ENCODE results near the gene PRRC2A. TPM values are rescaled to one million over a fixed set of nuclear protein-coding genes. Genes with fewer than 3 reads are reported as not detected.

The PRRC2A gene
- total RNA-seq, 1 experiment from 2014 or later: 318 TPM

GRCh38 chr6:31676904-31677303 is 56.4 kb downstream of the PRRC2A start:
- Histone ChIP-seq H3K9me3 (ENCODE audit: control insufficient read depth, insufficient read depth, low read depth, low read length) (no peaks in the 10 kb centered on the region), H3K27me3 (ENCODE audit: control insufficient read depth, insufficient read depth, low read length) (no peaks in the 10 kb centered on the region), H3K4me3 (ENCODE audit: low read depth in 2 of 2, low read length in 2 of 2) (no peak overlapping the region), H3K27ac (ENCODE audit: low read length) (no peak overlapping the region), H3K4me1 (ENCODE audit: control insufficient read depth, insufficient read depth, low read length) (peaks cover 4% of the 10 kb centered on the region; the same call in 1 of the 2 replicates), H3K36me3 (ENCODE audit: control insufficient read depth, insufficient read depth, low read length) (no peaks in the 10 kb centered on the region; the same call in 1 of the 2 replicates)
- in situ Hi-C loops (cut with HindIII; ENCODE audit: low pct_unique_long_range_greater_than_20kb, low sequenced_read_pairs): no loop called here
- intact Hi-C loops (cut with micrococcal nuclease; ENCODE audit: unreplicated experiment): no loop called here
- ATAC-seq (no peak), DNase-seq (ENCODE audit: low read depth, low spot score) (no peak)
- TF ChIP-seq REST (IDR thresholded peaks at IDR 0.05; ENCODE audit: insufficient read depth in 1 of 2, low read depth in 2 of 2, low read length in 1 of 2): no peak
- TF ChIP-seq TCF7L2 (IDR thresholded peaks at IDR 0.05; ENCODE audit: low read depth, low read length): no peak
- TF ChIP-seq CTCF (IDR thresholded peaks at IDR 0.05): no peak
- TF ChIP-seq POLR2AphosphoS5 (IDR thresholded peaks at IDR 0.05; ENCODE audit: low read depth, low read length): no peak
- TF ChIP-seq SIN3A (IDR thresholded peaks at IDR 0.05; ENCODE audit: borderline replicate concordance, insufficient read depth, low read depth, low read length): no peak
- no TSS peak for BruUV-seq (replicated peaks)
- POLR2A ChIA-PET: no interaction called here
- CTCF ChIA-PET: no interaction called here

- ChIA-PET POLR2A (no interaction called here), CTCF (no interaction called here)
- Histone ChIP-seq H3K4me1 (ENCODE audit: control insufficient read depth, insufficient read depth, low read length) (peaks cover 4% of the 10 kb centered on the region; the same call in 1 of the 2 replicates), H3K9me3 (ENCODE audit: control insufficient read depth, insufficient read depth, low read depth, low read length) (no peaks in the 10 kb centered on the region), H3K27me3 (ENCODE audit: control insufficient read depth, insufficient read depth, low read length) (no peaks in the 10 kb centered on the region), H3K4me3 (ENCODE audit: low read depth in 2 of 2, low read length in 2 of 2) (no peak overlapping the region), H3K36me3 (ENCODE audit: control insufficient read depth, insufficient read depth, low read length) (no peaks in the 10 kb centered on the region), H3K27ac (ENCODE audit: low read length) (no peak overlapping the region)
- DNase-seq (ENCODE audit: low read depth, low spot score) (no peak), ATAC-seq (no peak)
- in situ Hi-C loops (cut with HindIII; ENCODE audit: low pct_unique_long_range_greater_than_20kb, low sequenced_read_pairs): no loop called here
- BruUV-seq (replicated peaks): no TSS peak
- intact Hi-C loops (cut with micrococcal nuclease; ENCODE audit: unreplicated experiment): no loop called here
- TF ChIP-seq SIN3A (IDR thresholded peaks at IDR 0.05; ENCODE audit: borderline replicate concordance, insufficient read depth, low read depth, low read length) (no peak), POLR2AphosphoS5 (IDR thresholded peaks at IDR 0.05; ENCODE audit: low read depth, low read length) (no peak), REST (IDR thresholded peaks at IDR 0.05; ENCODE audit: insufficient read depth in 1 of 2, low read depth in 2 of 2, low read length in 1 of 2) (no peak), TCF7L2 (IDR thresholded peaks at IDR 0.05; ENCODE audit: low read depth, low read length) (no peak), CTCF (IDR thresholded peaks at IDR 0.05) (no peak)
Measured at GRCh38 chr6:31677955-31678354, 57.4 kb downstream of the PRRC2A start.

All from Panc1 (cell line).